Neural progenitor cell (in vitro differentiated cells): ENCODE data around the gene DACH1.

ENCODE experiments used
- EZH2 ChIP-seq: fragments of 200-600 bp; sonication (generic); IDR thresholded peaks from 2 replicates; pipeline ENCODE4 v1.6.1; 2017; ENCODE audit warnings: antibody characterized with exemption, mild to moderate bottlenecking, moderate library complexity
- TF ChIP-seq, protein P1 (sequence below): fragments of 200-600 bp; sonication (generic); IDR thresholded peaks from 2 replicates; pipeline ENCODE4 v1.5.1; 2017; ENCODE audit warnings: antibody characterized with exemption, mild to moderate bottlenecking

DNA sequence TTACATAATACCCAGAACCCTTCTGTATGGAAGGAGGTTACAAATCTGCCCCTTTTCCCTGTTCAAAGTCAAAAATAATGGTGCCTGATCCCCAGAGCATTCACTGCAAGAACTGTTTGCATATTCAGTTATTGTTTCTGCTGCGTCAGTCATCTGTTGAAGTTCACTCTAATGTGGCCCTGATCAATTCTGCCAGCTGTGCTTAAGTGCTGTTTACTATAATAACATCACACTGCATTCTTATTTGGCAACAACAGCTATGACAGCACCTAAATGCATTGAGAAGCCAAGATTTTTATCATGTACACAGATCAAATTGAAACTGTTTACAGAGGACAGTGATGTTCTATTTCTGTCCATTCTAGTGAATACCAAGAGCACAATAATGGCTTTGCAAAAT lies 115.9 kb downstream of the DACH1 start:
- TF ChIP-seq, protein P1, sequence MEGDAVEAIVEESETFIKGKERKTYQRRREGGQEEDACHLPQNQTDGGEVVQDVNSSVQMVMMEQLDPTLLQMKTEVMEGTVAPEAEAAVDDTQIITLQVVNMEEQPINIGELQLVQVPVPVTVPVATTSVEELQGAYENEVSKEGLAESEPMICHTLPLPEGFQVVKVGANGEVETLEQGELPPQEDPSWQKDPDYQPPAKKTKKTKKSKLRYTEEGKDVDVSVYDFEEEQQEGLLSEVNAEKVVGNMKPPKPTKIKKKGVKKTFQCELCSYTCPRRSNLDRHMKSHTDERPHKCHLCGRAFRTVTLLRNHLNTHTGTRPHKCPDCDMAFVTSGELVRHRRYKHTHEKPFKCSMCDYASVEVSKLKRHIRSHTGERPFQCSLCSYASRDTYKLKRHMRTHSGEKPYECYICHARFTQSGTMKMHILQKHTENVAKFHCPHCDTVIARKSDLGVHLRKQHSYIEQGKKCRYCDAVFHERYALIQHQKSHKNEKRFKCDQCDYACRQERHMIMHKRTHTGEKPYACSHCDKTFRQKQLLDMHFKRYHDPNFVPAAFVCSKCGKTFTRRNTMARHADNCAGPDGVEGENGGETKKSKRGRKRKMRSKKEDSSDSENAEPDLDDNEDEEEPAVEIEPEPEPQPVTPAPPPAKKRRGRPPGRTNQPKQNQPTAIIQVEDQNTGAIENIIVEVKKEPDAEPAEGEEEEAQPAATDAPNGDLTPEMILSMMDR = no peak
- TF ChIP-seq EZH2 = no peak
